Activated naive CD8-positive, alpha-beta T cell (primary cell): ENCODE data around the gene C19orf18.
"Not testable (repeated sequence)": the region's sequence is repeated elsewhere in the genome, so short reads cannot be mapped to it uniquely, and the experiment has no call there.

Experiments
- H3K27ac Mint-ChIP-seq: one replicate; pipeline ENCODE4 v1.8.0; 2021; ENCODE audit warnings: mixed read lengths
- H3K27me3 Mint-ChIP-seq: one replicate; pipeline ENCODE4 v1.8.0; 2021; ENCODE audit warnings: mixed read lengths
- H3K36me3 Mint-ChIP-seq: one replicate; pipeline ENCODE4 v1.8.0; 2021; ENCODE audit warnings: mixed read lengths
- H3K4me1 Mint-ChIP-seq: one replicate; pipeline ENCODE4 v1.8.0; 2021; ENCODE audit warnings: low read depth, mixed read lengths
- H3K4me3 Mint-ChIP-seq: one replicate; pipeline ENCODE4 v1.8.0; 2021; ENCODE audit warnings: mild to moderate bottlenecking, mixed read lengths
- H3K9me3 Mint-ChIP-seq: one replicate; pipeline ENCODE4 v1.8.0; 2021; ENCODE audit warnings: low read depth, mixed read lengths

C19orf18 gene

GRCh38 chr19:57974434-57974833, at the start of gene C19orf18:
TSS of gene C19orf18 (minus strand) at chr19:57974534. CDS start at chr19:57974432, 102 bp downstream.
- Mint-ChIP-seq H3K9me3 (peaks cover 32% of the 10 kb centered on the region), H3K4me3 (no peak within 1 kb of the TSS), H3K27me3 (no peaks in the 10 kb centered on the region), H3K27ac (no peak within 1 kb of the TSS), H3K36me3 (peaks cover 49% of the 10 kb centered on the region), H3K4me1 (no peaks in the 10 kb centered on the region)

DNA sequence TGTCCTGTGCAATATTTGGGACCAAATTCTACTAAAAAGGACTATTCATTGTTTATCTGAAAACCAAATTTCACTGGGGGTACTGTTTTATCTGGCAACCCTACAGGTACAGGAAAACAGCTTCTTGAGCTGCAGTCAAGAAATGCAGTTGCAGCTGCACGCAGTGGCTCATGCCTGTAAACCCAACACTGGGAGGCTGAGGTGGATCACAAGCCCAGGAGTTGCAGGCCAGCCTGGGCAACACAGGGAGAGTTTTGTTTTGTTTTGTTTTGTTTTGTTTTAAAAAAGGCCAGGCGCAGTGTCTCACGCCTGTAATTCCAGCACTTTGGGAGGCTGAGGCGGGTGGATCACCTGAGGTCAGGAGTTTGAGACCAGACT, 47.9 kb upstream of the C19orf18 start:
- Mint-ChIP-seq H3K27ac (no peak overlapping the region), H3K9me3 (peaks cover 8% of the 10 kb centered on the region)

GRCh38 chr19:58021541-58022282, 47.4 kb upstream of the C19orf18 start:
- no peaks in the 10 kb centered on the region for H3K4me1 Mint-ChIP-seq
- H3K27me3 Mint-ChIP-seq: peaks cover 6% of the 10 kb centered on the region
- H3K27ac Mint-ChIP-seq: no peak overlapping the region
- H3K9me3 Mint-ChIP-seq: peaks cover 8% of the 10 kb centered on the region
- peaks cover 2% of the 10 kb centered on the region for H3K36me3 Mint-ChIP-seq
- no peak overlapping the region for H3K4me3 Mint-ChIP-seq

More for the DNA sequence above, 47.9 kb upstream of the C19orf18 start:
- Mint-ChIP-seq H3K4me1 (no peaks in the 10 kb centered on the region), H3K36me3 (peaks cover 2% of the 10 kb centered on the region), H3K27me3 (peaks cover 3% of the 10 kb centered on the region), H3K4me3 (no peak overlapping the region)

GRCh38 chr19:58020129-58020528, 45.8 kb upstream of the C19orf18 start:
- Mint-ChIP-seq H3K27ac (no peak overlapping the region), H3K36me3 (peaks cover 2% of the 10 kb centered on the region), H3K4me1 (no peaks in the 10 kb centered on the region), H3K4me3 (no peak overlapping the region), H3K9me3 (peaks cover 6% of the 10 kb centered on the region), H3K27me3 (peaks cover 6% of the 10 kb centered on the region)

DNA sequence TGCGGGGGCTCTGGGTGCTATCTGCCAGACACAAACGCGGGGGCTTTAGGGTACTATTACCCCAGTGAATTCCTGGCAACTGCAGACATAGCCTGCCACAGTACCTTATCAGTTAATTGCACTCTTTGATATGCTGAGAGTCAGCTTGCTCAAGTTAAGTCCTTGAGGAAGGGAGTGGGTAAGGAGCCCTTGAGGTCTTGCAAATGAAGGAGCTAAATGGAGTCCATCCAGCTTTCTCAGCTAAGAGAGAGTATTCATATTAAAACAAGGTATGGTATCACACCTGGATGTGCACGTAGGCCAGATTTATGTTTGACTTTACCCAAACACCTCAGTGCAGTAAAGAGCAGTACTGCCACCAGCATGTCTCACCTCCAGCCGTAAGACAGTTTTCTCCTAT, 39.8 kb upstream of the C19orf18 start:
- H3K4me3 Mint-ChIP-seq: no peak overlapping the region
- H3K27me3 Mint-ChIP-seq: peaks cover 8% of the 10 kb centered on the region
- H3K36me3 Mint-ChIP-seq: peaks cover 10% of the 10 kb centered on the region
- peaks cover 6% of the 10 kb centered on the region for H3K9me3 Mint-ChIP-seq
- no peak overlapping the region for H3K27ac Mint-ChIP-seq
- H3K4me1 Mint-ChIP-seq: no peaks in the 10 kb centered on the region

- H3K36me3 Mint-ChIP-seq: peaks cover 28% of the 10 kb centered on the region
- no peak overlapping the region for H3K4me3 Mint-ChIP-seq
- H3K4me1 Mint-ChIP-seq: no peaks in the 10 kb centered on the region
- H3K9me3 Mint-ChIP-seq: peaks cover 16% of the 10 kb centered on the region
- no peak overlapping the region for H3K27ac Mint-ChIP-seq
- peaks cover 2% of the 10 kb centered on the region for H3K27me3 Mint-ChIP-seq
Measured at GRCh38 chr19:58010507-58010906, 36.2 kb upstream of the C19orf18 start.

- H3K27me3 Mint-ChIP-seq: peaks cover 2% of the 10 kb centered on the region
- H3K9me3 Mint-ChIP-seq: peaks cover 17% of the 10 kb centered on the region
- H3K4me3 Mint-ChIP-seq: peak overlapping the region; percentile 65
- no peak overlapping the region for H3K27ac Mint-ChIP-seq
- peaks cover under 1% of the 10 kb centered on the region for H3K4me1 Mint-ChIP-seq
- H3K36me3 Mint-ChIP-seq: peaks cover 33% of the 10 kb centered on the region
Measured at GRCh38 chr19:58009666-58010301, 35.5 kb upstream of the C19orf18 start.

DNA sequence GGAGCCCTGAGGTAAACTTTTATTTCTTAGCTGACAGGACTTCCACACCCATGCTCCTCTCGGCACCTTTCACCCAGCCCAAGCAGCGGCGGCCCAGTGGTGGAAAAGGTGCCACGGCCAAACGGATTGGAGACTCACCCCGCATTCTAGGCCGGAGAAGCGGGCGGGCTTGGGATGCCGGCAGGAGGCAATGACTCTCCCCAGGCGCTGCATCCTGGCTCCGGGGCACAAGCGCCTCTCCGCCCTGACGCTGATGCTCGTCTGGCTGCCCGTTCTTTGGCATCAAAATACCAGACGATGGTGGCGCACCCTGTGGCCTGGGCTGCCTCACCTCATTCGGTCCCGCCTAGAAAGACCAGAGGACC, 34.9 kb upstream of the C19orf18 start:
- Mint-ChIP-seq H3K4me3 (peak overlapping the region; percentile 65), H3K4me1 (peaks cover 5% of the 10 kb centered on the region), H3K36me3 (peaks cover 38% of the 10 kb centered on the region), H3K27ac (no peak overlapping the region), H3K9me3 (peaks cover 22% of the 10 kb centered on the region), H3K27me3 (peaks cover 2% of the 10 kb centered on the region)

- not testable (repeated sequence) for H3K4me1 Mint-ChIP-seq, H3K27me3 Mint-ChIP-seq, H3K27ac Mint-ChIP-seq
- H3K36me3 Mint-ChIP-seq: peaks cover 42% of the 10 kb centered on the region
- H3K4me3 Mint-ChIP-seq: peak overlapping the region; percentile 65
- H3K9me3 Mint-ChIP-seq: peaks cover 24% of the 10 kb centered on the region
Measured at GRCh38 chr19:58008877-58009276, 34.5 kb upstream of the C19orf18 start.

DNA sequence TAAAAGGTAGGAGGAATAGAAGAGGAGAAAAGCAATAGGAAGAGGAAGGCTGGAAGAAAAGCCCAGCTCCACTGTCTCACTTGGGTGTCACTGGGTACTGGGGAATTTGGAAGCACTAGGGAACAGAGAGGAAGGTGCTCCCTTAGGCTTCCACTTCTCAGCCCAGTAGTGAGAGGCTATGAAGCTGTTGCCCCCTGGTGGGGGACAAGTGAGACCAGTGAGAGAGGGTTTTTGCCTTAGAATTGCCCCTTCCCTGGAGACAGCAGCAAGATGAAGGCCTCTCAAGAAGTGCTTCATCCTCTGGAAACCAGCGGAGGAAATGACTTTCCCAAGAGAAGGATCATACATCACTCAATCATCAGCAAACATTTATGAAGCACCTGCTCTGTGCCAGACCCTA, 33.0 kb upstream of the C19orf18 start:
- Mint-ChIP-seq H3K4me1 (peaks cover 15% of the 10 kb centered on the region), H3K4me3 (no peak overlapping the region), H3K27ac (no peak overlapping the region), H3K27me3 (no peaks in the 10 kb centered on the region), H3K9me3 (peaks cover 25% of the 10 kb centered on the region), H3K36me3 (peaks cover 45% of the 10 kb centered on the region)

- Mint-ChIP-seq H3K36me3 (peaks cover 54% of the 10 kb centered on the region), H3K4me3 (peak overlapping the region; percentile 88), H3K27ac (peak overlapping the region; percentile 68), H3K4me1 (peaks cover 31% of the 10 kb centered on the region), H3K27me3 (no peaks in the 10 kb centered on the region), H3K9me3 (peaks cover 25% of the 10 kb centered on the region)
Measured at GRCh38 chr19:58003174-58003828, 29.0 kb upstream of the C19orf18 start.

- H3K4me1 Mint-ChIP-seq: peaks cover 31% of the 10 kb centered on the region
- H3K36me3 Mint-ChIP-seq: peaks cover 59% of the 10 kb centered on the region
- H3K27ac Mint-ChIP-seq: peak within 1 kb of the TSS; percentile 82
- H3K4me3 Mint-ChIP-seq: peak within 1 kb of the TSS; percentile 88
- peaks cover 23% of the 10 kb centered on the region for H3K9me3 Mint-ChIP-seq
- no peaks in the 10 kb centered on the region for H3K27me3 Mint-ChIP-seq
Measured at GRCh38 chr19:58002384-58003173, 28.2 kb upstream of the C19orf18 start, which contains the start of gene ZNF606. TSS of gene ZNF606 (minus strand) at chr19:58002820. CDS start at chr19:58001319, 1,501 bp downstream.

DNA sequence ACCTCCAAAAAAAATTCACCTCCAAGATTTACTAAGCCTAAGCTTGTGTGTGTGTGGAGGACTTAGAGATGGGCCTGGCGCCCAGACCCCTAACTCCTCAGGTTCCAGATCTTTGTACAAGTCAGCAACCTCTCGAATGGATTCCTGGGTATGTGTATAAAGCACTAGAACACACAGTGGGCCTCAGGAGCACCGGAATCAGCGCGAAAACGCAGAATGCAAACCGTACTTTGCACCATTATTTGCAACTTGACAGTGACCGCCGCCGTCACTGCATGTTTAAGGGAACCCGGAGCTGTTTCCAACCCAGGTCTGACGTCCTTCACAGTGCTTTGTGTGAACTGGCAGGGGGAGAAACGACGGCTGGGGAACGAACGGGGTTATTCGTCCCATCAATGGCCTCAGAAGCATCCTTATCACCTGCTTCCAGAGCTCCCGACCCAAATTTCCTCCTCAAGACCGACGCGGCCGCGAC, 27.6 kb upstream of the C19orf18 start:
- peak overlapping the region; percentile 88 for H3K4me3 Mint-ChIP-seq
- no peaks in the 10 kb centered on the region for H3K27me3 Mint-ChIP-seq
- peaks cover 60% of the 10 kb centered on the region for H3K36me3 Mint-ChIP-seq
- peaks cover 31% of the 10 kb centered on the region for H3K4me1 Mint-ChIP-seq
- peaks cover 21% of the 10 kb centered on the region for H3K9me3 Mint-ChIP-seq
- peak overlapping the region; percentile 82 for H3K27ac Mint-ChIP-seq

DNA sequence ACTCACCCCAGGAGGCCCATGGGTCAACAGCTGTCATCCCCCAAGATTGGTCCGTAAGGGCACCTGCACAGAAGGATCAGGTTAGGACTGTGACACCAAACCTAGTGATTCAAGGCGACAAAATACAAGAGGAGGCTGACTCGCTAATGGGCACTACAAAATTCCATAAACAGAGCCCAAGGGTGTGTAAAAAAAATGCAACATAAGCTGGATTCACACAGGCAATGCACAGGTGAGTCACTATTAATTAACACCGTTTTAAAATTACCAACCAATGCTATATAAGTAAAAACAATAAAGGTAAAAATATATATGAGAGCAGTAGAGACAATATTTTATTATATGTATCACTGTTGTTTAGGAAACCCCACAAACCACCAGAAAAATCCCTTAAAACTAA, 26.3 kb upstream of the C19orf18 start:
- Mint-ChIP-seq H3K4me3 (peak overlapping the region; percentile 88), H3K27ac (no peak overlapping the region), H3K36me3 (peaks cover 61% of the 10 kb centered on the region), H3K27me3 (no peaks in the 10 kb centered on the region), H3K9me3 (peaks cover 16% of the 10 kb centered on the region), H3K4me1 (peaks cover 31% of the 10 kb centered on the region)
